EL (cell line): ENCODE data around the gene C4orf54.

Experiments used
- DNase-seq: peaks from one replicate; pipeline ENCODE4 v3.0.0-alpha.2; 2016

C4orf54 gene

DNA sequence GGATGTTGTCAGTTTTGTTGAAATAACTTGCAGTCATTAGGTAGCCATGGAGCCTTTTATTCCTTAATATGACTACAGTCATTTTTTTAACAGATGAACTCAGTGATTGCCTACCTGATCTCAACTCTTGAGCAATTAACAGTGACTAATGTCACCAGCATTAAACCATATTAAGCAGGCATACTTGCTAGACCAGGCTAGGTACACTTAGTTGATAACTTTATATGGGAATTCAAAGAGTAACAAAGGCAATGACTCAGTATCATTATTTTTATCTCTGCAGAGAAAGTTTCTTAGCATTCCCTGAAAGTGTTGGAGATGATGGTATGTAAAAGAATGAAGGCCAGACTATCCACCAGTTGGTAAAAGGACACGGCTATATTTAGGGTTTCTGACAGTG is at the start of gene C4orf54:
Gene C4orf54 (minus strand): TSS at position 31 of the 400 bp plus-strand sequence. CDS start 3,180 bp downstream, outside the sequence.
- no peak for DNase-seq

DNA sequence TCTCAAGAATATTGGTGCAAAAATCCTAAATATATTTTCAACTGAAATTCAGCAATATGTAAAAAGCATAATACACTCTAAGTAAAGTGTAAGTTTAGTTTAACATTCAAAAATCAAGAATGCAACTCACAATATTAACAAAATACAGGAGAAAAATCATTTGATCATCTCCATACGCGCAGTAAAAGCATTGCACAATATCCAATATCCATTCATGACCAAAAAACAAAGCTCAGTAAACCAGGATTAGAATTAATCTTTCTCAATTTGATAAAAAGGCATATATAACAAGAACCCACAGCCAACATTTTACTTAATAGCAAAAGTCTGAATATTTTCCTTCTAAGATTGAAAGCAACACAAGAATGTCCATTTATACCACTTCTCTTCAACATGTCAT is 48.3 kb upstream of the C4orf54 start:
- DNase-seq, result no peak

DNA sequence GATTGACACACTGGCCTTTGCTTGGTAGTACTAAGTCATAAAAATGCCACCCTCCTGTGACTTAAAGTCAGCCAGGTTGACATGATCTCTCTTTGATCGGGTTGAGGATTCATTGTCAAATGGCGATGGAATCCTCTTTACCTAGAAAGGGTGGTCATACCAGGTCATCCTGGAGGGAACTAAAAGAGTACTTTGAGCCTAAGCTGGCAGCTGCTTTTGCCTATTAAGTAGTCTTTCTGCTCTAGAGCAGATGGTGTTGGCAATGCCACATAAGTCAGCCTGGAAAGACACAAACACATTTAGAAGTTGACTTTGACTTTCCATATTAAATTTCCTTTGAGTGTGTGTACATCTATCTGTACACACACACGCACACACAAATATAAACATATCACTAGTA is 39.2 kb upstream of the C4orf54 start:
- DNase-seq, result no peak

DNA sequence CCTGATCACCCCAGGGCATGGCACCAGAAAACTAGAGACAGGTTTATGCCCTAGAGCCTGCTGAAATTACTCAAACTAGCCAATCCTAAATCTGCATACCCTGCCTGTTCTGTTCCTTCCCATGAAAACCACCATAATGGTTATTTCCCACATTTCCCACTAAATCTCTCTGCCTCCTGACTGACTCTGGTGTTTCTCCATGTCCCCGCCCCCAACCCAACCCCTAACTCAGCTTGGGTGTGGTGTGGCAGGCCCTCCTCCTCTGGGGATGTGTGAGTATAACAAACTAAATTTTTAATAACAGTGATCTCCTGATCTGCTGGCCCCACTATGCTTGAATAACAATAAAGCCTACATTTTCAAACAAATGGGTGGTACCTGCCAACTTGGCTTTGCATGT is 35.5 kb upstream of the C4orf54 start:
- DNase-seq, result no peak

DNA sequence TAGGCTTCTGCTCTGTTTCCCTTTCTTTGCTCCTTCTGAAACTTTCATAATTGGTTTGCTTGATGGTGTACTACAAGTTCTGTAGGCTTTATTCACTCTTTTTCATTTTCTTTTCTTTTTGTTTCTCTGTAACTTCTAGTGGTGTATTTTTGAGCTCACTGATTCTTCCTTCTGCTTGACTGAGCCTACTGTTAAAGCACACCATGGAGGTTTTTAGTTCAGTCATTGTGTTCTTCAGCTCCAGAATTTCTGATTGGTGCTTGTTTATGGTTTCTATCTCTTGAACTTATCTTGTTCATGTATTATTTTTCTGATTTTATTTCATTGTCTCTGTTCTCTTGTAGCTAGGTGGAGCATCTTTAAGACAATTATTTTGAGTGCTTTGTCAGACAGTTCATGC is 33.4 kb upstream of the C4orf54 start:
- no peak for DNase-seq

DNA sequence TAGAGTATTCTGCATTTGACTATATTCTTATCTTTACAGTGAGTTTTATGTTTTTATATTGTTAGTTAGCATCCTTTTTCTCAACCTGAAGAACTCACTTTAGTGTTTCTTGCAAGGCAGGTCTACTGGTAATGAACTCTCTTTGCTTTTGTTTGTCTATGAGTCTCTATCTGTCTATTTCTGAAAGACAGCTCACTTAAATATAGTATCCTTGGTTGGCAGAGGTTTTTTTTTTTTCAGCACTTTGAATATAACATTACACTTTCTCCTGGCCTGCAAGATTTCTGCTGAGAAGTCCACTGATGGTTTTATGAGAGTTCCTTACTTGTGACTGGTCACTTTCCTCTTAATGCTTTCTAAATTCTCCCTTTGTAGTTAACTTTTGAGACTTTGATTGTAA is 32.8 kb upstream of the C4orf54 start:
- no peak for DNase-seq

DNA sequence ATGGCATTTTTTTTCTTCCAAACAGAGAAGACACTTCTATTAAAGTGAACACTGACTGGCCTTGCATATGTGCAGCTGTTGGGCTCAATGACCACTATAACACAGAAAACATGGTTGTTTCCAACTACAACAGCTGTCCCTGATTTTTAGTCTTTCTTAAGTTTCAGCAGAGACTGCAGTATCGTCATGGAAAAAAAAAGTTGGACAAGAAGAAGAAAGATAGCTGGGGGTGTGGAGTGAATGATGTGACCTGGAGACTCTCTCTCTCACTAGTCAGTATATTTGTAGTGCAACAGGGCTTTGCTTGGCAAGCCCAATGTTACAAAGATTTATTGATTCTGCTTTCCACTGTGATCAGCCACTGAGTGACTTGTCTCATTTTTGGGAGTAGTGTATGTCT is 29.5 kb upstream of the C4orf54 start:
- no peak for DNase-seq

DNA sequence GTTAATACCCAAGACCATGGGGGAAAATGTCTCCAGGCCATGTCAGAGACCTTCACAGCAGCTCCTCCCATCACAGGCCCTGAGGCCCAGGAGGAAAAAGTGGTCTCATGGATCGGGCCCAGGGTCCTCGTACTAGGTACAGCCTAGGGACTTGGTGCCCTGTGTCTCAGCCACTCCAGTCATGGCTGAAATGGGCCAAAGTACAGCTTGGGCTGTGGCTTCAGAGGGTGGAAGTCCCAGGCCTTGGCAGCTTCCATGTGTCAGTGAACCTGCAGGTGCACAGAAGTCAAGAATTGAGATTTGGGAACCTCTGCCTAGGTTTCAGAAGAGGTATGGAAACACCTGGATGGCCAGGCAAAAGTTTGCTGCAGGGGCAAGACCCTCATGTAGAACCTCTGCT is 27.6 kb upstream of the C4orf54 start:
- no peak for DNase-seq

DNA sequence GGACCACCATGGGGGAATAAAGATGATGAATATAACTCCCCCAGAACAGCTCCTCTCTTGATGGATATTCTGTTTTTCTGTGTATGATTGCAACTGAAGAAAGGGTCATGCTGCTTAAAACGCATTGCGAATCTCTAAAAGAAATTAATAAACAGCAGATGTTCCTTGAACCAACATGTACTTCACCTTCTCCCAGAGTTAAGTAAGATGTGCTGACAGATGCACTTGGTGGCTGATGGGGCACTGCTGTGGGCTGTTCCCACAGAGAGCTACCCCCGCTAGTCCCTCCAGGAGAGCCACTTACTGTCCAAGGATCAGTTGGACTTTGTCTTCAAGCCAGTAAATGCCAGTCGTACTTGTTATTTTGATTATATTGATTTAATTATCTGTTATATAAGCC is 26.3 kb upstream of the C4orf54 start:
- DNase-seq, result no peak

DNA sequence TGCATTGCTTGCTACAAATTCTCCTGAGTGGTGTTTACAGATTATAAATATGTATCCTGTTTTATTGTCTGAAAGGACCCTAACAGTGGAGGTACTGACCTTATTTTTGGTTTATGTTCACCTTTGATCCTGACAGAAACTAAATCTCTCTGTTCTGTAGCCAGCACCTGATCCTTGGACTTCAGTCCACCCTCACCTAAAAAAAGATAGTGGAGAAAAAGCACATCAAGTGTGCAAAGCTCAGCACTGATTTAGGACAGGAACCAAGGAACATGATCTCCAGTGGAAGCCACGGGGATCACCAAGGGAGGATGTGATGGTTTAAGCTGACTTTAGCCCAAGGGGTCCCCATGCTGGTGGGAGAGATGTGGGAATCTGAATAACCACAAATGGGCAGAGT is 22.3 kb upstream of the C4orf54 start:
- DNase-seq, result no peak

DNA sequence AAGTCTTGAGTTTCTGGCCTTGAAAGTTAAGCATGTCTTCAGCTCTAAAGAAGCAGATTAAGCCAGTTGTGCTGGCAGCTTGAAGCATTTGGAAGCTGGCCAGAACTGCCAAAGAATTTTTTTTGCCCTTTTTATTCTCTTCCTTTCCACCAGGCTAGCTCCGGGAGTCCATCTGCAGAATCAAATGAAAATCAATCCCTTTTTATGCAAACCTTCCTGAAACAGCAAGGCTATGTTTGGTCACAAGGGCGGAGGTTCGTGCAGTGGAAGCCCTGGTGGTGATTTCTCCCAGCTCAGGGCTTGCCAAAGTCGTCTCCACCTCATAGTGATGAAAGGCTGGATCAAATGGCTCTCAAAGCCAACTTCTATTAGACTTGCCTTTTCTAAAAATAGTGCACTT is 21.6 kb upstream of the C4orf54 start:
- no peak for DNase-seq

DNA sequence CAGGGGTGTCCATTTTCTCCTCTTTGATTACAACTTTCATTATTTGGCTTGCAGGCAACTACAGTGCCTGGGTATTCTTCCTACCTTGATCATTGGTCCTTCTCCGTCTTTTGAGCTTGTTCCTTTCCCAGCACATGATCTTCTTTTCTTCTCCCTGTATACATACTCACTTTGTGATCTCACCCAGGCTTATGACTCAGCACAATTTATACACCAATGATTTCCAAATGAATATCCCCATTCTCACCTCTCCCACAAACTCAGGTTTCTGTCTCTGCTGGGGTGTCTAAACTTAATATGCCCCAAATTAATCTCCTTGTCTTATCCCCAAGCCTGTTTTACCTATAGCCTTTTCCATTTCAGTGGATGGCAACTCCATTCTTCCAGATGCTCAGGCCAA is 19.5 kb upstream of the C4orf54 start:
- DNase-seq, result no peak

DNA sequence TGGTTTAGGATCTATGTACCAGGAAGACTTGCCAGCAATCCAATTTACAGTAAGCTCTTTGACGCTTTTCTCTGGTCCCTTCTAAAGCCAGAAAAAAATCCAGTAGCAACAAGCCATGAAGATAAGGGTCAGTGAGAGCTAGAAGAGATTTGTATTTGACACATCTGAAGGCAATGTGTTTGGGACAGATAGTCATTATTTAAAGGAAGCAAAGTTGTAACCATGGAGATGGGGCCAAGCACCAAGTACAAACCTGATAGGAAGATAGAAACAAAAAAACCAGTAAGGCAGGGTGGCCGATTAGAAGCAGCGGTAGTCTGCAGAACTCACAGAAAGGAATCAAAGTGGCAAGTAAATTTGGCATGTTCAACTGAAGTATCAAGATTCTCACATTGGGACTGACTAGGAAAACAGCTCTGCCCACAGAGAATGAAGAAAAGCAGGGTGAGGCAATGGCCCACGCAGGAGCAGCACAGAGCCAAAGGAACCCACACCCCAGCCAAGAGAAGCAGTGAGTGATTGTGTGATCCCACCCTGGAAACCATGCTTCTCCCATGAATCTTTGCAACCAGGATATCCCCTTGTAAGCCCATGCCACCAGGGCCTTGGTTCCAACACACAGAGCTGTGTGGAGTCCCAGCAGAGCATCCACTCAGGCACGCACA is 12.9 kb upstream of the C4orf54 start:
- no peak for DNase-seq

DNA sequence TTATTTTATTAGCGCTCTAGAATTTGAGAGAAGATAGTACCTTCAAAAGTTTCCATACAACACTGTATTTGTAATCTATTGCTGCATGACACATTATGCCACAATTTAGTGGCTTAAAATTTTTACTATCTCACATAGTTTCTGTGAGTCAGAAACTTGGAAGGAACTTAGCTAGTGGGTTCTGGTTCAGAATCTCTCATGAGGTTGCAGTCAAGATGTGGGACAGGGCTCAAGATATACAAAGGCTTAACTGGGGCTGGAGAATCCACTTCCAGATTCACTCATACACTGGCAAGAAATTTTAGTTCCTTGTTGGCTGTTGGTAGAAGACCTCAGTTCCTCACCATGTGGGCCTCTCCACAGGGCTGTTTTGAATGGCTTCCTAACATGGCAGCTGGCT is 11.5 kb upstream of the C4orf54 start:
- DNase-seq, result no peak

DNA sequence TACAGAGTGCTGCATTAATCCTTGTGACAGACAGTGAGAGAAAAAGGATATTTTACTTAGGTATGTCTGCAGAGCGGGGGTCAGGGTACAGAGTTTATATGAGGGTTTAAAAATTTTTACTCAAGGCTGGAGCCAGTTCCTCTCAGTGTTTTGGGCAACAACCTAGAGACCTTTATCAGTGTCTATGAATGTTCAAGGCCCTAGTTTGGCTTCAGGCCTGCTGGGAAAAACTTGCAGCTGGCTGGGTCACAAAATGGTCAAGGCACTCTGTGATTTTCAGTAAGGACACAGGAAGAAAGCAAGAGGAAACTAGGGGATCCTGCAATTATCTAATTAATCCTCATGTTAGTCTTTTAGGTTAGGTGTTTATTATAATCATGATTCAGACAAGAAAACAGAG is 10.8 kb upstream of the C4orf54 start:
- DNase-seq, result no peak

DNA sequence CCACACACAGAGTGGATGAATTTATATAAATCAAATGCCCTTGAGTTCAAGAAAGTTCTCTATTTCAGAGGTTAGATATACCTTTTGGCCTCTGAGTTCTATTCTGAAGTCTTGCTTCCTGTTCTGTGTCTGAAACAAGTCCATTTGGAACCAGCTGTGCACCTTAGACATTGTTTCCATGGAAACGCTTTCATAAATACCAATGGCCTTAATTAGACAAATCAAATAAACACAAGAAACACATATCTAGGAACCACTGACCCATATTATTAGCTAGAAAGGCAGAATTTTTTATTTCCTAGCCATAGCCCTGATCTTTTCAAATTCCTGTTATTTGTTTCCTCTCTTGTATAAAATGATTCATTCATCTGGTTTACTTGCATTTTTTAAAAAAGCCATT is 8.4 kb upstream of the C4orf54 start:
- no peak for DNase-seq

DNA sequence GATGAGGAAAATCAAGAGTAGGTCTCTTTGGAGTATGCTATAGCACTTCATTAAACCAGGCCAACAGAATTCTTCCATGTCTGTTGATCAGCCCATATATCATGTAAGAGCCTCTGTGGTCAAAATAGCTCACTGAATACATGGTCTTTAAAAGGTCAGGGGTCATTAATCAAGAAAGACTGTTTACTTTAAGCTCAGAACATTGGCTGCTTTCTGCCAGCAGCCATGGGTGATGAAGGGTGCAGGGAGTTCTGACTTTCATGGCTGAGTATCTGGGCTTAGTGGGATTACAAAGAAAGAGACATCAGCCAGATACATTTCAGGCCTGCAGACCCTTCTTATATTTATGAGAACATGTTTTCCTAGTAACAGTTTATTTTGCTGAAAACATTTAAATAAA is 7.1 kb upstream of the C4orf54 start:
- DNase-seq, result no peak

DNA sequence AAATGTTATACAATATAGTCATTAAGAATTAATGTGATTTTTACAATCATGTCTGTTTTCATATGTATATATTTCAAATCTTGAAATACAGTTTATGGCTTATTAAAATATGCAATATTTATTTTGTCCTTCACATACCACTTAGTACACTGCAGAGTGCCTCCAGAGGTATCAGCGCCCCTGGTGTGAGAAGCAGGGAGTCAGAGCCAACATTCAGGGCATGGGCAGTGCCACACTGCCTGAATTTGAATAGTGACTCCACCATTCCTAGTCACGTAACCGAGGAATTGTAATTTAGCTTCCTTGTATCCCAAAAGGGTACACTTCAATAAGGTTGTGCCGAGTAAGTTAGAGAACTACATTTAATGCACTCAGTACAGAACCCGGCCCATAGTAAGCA is 4.3 kb upstream of the C4orf54 start:
- no peak for DNase-seq

DNA sequence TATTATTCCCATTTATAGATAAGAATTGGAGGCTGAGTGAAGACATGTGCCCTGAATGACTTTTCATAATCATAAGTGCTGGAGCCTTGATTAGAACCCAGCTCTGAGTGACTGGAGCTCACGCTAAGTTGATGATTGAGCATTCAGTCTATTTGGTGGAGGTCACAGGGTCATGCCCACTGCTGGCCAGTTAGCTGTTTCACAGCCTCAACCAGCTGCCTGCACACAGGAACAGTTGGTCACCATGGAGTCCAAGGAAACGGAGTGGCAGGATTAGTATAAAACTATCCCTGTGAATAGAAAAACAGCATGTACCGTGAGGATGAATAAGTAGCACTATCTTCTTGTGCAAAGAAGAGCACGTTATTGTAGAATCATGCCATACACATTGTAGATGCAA is 1.0 kb upstream of the C4orf54 start:
- DNase-seq, result no peak

DNA sequence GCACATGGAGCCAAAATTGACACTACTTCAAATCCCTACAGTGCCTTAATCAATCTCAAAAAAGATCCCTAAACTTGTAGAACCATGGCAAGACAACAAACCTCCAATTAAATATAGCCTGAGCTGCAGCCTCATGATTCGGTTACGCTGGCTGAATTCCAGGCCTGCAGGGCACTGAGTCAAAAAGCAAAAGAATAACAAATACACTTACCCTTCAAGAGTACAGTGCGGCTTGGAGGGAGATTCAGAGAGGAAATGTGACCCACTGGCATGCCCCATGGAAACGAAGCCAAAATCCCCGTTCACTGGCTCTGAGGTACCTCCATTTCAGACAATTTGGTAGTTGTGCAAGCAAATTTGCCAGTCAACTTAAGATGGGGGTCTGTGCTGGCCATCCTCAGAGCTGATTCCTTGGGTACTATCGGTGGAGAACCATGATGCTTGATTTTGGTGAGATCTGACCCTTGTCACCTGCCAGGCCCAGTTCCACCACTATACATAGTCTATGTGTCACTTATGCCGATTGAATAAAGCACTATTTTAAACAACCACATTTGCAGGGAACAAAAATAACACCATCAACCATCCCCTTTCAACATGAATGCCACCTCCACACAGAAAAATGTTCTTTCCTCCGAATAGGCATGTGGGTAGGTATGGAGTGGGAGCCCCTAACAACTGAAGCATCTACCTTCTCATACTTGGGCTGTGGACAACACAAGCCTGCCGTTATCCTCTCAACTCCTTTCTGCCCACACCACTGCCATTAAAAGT is 2.1 kb downstream of the C4orf54 start:
- peak; percentile 85 for DNase-seq

DNA sequence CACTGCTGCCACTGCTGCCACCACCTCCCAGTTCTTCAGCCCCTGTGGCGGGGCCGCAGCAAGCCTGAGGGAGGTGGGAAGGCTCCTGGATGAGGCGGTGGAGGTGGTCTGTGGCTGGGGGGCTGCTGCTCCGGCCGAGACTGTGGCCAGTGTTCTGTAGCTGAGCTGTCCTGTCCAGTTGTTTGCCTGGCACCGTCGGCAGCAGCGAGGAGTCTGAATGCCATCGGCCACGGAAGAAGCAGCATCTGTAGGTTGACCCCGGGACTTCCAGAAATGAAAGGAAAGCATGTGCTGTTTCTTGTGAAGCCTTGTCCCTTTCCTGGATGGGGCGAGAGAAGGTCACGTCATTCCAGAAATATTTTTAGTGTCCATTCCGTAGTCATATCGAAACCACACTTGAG is 3.3 kb downstream of the C4orf54 start:
- DNase-seq, result peak; percentile 76

DNA sequence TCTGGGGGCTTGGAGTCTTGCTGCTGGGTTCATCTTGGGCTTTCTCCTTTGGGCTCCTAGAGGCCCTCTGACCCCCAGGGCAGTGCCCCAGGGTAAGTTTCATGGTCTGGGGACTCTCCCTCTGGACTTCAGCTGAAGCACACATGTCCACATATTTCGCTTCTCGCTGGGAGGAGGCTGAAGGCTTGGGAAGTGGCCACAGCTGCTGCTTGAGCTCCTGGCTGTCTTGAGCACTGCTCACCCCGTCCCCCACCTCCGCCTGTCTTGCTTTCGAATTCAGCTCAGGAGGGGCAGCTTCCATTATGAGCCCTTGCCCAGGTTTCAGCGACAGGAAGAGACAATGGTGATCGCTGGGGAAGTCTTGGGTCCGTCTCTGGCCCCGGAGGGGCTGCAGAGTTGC is 3.7 kb downstream of the C4orf54 start:
- DNase-seq, result no peak

DNA sequence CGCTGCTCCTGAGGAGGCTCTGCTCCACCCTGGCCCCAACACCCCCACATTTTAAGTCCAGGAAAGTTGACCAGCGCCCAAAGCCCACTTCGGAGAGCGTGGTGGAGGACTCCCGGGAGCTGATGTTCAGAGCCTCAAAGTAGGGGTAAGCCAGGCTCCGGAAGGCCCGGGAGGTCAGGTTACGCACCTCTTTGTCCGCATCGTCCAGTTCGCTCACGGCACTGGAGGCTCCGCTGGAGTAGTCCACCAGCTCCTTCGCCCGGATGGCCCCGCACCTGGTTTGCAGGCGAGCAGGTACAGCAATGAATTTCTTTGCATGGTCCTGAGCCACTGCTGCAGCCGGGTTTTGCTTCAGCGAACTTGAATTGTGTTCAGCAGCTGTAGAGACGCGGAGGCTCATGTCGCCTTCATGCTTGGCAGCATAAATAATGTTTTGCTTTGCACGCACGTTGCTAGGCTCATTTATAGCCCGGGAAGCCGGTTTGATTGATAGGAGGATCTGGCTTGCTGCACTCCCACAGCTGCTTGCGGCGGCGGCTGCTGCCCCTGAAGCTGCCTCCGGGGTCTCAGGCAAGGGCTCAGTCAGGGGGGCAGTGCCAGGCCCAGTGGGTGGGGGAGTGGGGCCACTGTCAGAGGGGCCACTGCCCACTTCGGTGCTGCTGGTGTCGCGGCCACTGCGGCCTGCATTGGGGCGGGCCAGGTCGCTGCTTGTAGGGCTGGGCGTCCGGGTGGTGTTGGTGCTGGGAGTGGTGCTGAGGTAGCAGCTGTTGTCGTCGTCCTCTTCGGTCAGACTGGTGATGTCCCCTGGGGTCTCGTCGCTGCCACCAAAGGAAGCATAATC is 4.8 kb downstream of the C4orf54 start:
- DNase-seq, result no peak
